NCI-H774 (cell line): ENCODE measurements around the gene INKA2.

ENCODE experiments used
- DNase-seq: peaks from one replicate; lab custom pipeline; 2025; lab: John Stamatoyannopoulos, UW

INKA2 gene

DNA sequence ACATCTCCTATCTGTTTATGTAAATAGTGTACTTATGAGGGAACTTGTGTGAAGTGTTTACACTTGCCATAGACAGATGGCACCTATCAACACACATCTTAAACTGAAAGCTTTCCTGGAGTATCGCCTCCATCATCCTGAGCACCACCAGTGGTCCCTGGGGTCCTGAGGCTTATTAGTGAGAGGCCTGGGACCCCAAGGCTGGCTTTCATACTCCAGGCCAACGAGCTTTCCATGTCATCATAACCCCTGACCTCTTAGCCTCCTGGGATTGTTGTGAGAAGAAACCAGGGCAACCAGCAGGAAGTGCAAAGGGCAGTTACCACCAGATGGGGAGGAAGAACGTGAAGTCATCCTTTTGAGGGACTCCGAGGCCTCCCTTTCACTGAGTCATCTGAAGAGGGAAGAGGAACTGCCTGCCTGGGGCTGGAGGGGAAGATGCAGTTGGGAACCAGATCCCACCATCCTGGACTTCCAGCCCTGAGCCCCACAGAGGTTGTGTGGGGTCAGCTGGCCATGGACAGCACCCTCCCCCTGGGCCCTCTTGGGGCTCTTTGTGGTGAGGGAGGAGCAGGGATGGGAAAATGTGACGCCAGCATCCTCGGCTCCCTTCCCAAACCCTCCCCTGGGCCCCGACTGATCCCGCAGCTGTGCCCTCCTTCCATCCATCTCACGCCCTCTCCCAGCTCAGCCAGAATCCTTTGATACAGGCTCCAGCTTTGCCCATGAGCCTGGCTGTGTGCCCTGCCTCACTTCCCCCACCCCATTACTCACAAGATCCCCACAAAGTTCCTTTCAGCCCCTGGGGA is 5.8 kb downstream of the INKA2 start:
- no peak for DNase-seq

DNA sequence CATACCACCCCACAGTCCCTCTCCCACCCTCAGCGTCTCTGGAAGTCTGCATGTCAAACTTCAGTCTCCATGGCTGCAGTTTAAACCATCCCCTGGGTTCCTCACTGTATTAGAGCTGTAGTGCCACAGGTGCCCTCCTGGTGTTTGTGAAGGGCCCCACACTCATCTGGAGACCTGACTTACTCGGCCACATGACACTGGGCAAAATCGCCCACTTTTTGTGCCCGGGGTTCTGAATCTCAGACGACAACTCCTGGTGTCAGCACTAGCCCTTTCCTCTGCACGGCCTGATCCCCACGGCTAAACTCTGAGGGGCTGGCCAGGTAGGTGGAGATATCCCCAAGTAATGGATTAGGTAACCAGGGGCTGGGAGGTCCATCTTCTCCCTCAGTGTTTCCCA is 6.5 kb downstream of the INKA2 start:
- DNase-seq: no peak

- no peak for DNase-seq
Observed at GRCh38 chr1:111731956-111732355, 7.2 kb downstream of the INKA2 start.

DNA sequence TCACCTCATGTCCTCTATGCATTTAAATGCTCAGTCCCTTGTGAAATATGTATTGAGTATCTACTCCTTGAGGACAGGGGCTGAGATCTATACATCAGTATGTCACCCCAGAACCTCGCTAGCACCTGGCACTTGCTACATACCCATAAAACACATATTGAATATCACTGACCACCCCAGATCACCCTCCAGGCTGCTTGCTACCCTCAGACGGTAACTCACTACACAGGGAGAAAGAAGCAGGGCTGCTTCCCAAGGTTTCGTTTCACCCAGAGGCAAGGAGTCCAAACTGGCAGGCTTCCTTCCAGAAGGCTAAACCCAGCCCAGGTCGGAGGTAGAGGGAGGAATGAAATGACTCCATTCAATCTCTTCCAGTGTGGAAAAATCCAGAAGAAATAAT is 8.5 kb downstream of the INKA2 start:
- DNase-seq: no peak

DNA sequence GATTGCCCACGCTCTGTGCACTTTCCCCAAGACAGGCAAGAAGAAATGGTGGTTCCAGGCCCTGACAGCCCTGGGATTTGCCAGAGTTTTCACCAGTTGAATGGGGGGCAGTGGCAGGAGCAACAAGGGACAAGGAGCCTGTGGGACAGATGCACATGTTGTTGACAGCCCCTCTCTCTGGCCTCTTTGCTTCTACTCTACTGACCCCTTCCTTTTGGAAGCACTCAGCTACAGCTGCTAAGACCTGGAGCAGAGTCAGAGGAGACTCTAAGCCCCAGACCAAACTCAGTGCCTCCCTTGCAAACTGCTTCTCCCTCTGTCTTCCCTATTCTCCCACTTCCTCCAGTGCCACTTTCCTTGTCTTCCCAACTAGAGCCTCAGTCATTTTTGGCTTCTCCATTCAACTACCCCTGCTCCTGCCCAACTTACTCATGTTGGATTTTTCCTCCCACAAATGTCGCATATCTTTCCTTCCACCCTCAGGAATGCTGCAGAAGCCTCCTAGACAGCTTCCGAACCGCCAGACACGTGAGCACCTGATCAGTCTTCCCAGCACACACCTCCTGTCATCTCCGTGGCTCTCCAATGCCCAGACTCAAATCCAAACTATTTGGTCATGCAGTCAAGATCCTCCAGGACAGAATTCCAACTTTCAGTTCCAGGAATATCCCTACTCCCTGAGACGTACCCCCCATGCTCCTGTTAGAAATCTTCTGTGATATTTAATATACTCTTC is 9.1 kb downstream of the INKA2 start:
- no peak for DNase-seq

DNA sequence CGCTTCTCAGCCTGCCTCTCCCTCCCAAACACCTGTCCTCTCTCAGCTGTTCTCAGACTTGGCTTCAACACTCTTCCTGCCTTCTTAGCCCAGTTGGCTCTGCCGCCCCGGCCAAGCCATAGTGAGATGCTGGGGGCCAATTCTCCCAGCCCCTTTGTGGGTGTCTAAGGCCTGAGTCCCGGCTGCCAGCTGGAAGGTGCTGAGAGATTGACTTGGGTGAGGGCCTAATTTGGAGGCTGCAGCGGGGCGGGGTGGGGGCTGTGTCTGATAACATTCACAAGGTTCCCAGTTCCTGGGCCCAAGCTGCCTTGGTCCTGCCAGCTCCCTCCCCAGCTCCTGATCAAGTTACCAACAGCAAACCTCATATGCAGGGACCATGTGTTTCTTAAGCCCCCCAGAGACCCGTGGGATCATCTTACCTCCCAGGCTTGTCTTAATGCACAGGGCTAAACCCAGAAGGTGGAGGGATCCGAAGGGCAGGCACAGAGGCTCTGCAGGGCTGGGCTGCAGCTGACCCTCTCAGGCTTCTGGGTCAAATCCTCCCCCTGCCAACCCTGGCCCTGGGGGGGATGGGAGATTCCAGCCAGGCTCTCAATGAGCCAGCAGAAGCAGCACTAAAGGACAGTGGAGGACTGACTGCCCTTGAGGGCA is 9.8 kb downstream of the INKA2 start:
- DNase-seq: no peak

DNA sequence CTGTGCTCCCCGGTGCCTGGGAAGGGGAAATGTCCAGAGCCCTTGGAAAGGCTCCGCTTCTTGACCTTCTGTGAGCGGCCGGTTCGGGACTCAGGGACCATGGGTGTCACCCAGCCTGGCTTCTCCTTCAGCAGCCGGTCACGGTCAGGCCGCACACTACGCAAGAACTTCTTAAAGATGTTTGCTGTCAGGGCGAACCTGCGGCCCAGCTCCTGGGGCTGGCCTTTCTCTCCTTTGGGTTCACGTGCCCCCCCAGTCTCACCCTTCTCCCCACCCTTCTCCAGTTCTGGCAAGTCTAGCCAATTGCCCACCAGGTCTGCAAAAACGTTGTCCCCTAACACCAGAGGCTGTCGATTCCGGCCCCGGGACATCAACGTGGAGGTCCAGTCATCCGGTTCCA is 12.1 kb downstream of the INKA2 start:
- no peak for DNase-seq

GRCh38 chr1:111725192-111725591 is 14.0 kb downstream of the INKA2 start:
- no peak for DNase-seq

GRCh38 chr1:111723871-111724270 is 15.3 kb downstream of the INKA2 start:
- no peak for DNase-seq

- no peak for DNase-seq
Observed at GRCh38 chr1:111723091-111723806, 15.9 kb downstream of the INKA2 start.

GRCh38 chr1:111720977-111721786 is 18.0 kb downstream of the INKA2 start:
- no peak for DNase-seq

DNA sequence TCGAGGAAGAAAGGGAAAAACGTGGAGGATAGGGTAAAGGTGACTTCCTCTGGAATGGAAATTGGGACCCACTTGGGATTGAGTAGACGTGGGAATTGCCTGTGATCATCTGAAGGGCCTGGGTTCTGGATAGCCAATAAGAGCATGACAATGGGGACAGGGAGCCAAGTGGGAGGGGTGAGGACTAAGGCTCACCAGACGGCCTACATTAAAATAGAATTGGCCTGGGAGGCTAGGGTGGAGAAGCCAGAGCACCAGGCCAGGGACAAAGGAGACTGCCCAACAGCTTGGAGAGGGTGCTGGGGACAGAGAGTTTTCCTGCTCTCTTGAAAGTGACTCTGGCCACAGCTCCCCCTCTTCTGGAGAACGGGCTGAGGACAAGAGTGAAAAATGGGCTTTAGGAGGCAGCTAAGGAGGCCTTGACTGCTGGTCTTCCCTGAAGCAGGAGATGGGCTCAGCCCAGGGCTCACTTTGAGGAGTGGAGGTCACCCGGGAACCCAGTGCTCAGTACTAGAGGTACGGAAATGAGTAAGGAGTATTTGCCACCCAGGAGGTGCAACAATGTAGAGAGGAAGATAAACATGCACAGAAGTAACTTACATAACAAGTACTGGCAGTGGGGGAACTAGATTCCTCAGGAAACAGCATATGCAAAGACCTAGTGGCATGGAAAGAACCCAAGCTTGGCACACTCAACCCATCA is 18.8 kb downstream of the INKA2 start:
- DNase-seq: no peak

DNA sequence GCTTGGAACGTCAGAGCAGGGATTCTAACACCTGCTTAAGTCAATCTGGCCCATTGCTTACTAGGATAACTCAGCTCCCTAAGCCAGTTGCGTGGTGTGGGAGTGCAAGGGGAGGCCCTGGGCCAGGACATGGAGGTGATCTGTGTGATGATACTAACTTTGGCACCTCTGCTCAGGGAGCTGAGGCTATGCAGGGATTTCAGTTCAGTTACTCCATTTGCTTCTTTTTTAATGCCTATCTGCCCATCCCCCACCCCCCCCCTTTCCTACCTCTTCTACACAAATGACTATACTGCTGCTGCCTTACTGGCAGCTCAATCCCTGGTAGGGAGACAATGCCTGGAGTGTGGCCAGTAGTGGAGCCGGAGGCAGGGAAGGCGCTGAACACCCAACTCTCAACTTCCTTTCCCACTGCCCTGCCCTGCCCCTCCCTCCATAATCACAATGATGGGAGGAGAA is 19.5 kb downstream of the INKA2 start:
- no peak for DNase-seq

GRCh38 chr1:111719135-111719534 is 20.1 kb downstream of the INKA2 start:
- DNase-seq: no peak

GRCh38 chr1:111717450-111717849 is 21.7 kb downstream of the INKA2 start:
- no peak for DNase-seq

- DNase-seq: no peak
Observed at GRCh38 chr1:111716333-111716732, 22.9 kb downstream of the INKA2 start.

DNA sequence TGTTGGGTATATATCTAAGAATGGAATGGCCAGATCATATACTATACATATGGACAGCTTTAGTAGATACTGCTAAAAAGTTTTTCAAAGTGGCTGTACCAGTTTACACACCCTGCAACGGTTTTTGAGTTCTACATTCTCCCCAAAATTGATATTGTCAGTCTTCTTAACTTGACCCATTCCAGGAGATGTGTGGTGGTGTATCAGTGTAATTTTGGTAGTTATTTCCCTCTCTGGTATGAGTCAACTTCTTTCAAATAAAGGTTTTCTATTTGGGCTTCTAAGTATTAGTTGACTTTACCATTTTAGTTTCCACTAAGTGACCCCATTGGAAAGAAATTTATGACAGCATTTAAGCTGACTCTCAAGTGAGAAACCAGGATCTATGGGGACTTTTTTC is 29.2 kb downstream of the INKA2 start:
- no peak for DNase-seq

GRCh38 chr1:111707906-111708305 is 31.3 kb downstream of the INKA2 start:
- no peak for DNase-seq

DNA sequence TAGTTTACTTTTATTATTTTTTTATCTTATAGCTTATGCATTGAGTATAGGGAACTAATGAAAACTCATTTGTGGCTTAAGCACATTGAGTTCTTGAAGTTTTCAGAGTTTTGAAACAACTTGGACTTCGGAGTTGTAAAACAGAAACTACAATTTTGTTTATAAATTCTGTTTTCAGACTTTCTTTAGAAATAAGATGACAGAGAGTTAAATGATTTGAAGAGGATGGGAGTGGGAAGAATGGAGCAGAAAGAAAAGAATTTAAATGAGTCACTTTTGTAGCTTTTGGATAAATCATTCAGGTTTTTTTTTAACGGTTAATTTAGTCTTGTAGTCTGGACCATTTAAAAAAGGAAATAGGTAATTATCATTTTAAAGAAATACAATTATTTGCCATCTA is 32.3 kb downstream of the INKA2 start:
- no peak for DNase-seq

GRCh38 chr1:111705841-111706240 is 33.4 kb downstream of the INKA2 start:
- no peak for DNase-seq

DNA sequence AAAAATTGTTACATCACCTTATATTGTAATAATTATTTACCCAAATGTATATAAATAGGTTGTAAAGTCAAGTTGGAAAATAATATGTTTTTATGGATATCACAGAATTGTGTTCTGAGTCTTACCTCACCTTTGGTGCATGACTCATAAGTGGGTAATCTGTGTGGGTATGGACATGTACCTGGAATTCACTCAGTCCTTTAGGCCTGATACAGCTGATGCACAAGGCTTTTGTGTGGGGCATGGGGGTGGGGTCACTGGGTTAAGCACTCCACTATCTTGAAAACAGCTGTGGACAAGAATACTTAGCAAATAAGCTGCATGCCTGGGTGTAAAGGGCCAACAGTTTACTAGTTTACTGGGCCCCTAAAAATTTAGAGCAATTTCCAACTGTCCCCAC is 34.4 kb downstream of the INKA2 start:
- no peak for DNase-seq
